Left renal pelvis (tissue), 4 donors: Measurements from ENCODE around the gene PIGX. TPM values are rescaled to one million over a fixed set of nuclear protein-coding genes. Genes with fewer than 3 reads are reported as not detected.

Experiments
- DNase-seq, 4 donors: peaks; one replicate each; pipeline ENCODE4 v3.0.0-alpha.2; 2013; ENCODE audit warnings: low read depth in 4 of 4, low spot score in 3 of 4
- polyA plus RNA-seq, 4 donors: library from polyadenylated mRNA; unstranded; fragments of 120-200 nt; gene quantifications; one replicate each; pipeline ENCODE4 v1.2.1, GENCODE V29; 2013; ENCODE audit not compliant: insufficient read length in 4 of 4

The PIGX gene
- 10 to 100 TPM; 30.1 to 34.3 (median 31.1) TPM for polyA plus RNA-seq

GRCh38 chr3:196711838-196712513 lies at the start of gene PIGX, which contains the start of gene CEP19:
TSS of gene PIGX (plus strand) at chr3:196712377.
TSS of gene CEP19 (minus strand) at chr3:196712250. CDS start at chr3:196708657, 3,593 bp downstream.
- peak; percentile 77 to 85 (median 84) for DNase-seq

DNA sequence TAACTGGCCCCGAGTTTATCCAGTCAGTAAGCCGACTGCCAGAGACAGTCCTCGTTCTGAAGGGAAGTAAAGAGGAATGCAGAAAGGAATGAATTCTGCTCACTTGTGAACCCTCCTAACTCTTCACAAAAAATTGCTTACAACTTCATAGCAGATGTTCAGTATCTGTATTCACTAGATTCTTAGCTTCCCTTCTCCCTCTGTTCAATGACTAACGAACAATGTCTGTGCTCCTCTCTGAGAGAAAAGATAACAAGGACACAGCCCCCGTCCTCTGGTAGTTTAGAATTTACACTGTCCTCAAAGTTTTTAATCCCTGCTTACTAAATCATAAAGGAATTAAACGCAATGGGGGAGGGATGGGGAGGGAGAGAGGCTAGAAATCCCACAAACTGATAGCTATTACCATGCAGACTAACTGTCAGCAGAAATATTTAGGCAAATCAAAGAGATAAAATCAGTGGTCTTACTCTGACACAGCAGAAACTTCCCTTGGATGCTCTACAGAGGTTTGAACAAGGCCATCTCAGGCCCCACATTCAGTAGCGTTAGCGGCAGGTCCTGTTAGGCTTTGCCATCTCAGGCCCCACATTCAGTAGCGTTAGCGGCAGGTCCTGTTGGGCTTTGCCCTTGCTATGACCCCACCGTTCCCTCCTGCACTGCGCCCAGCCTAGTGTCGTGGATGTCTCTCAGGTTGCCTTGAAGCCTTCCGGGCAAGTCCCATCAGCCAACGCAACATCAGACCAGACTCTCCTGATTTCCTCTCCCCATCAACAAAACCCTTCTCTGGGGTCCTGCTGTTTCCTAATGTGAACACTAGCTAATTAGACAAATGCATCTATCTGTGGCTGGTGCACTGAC lies 49.2 kb upstream of the PIGX start:
- no peak for DNase-seq

DNA sequence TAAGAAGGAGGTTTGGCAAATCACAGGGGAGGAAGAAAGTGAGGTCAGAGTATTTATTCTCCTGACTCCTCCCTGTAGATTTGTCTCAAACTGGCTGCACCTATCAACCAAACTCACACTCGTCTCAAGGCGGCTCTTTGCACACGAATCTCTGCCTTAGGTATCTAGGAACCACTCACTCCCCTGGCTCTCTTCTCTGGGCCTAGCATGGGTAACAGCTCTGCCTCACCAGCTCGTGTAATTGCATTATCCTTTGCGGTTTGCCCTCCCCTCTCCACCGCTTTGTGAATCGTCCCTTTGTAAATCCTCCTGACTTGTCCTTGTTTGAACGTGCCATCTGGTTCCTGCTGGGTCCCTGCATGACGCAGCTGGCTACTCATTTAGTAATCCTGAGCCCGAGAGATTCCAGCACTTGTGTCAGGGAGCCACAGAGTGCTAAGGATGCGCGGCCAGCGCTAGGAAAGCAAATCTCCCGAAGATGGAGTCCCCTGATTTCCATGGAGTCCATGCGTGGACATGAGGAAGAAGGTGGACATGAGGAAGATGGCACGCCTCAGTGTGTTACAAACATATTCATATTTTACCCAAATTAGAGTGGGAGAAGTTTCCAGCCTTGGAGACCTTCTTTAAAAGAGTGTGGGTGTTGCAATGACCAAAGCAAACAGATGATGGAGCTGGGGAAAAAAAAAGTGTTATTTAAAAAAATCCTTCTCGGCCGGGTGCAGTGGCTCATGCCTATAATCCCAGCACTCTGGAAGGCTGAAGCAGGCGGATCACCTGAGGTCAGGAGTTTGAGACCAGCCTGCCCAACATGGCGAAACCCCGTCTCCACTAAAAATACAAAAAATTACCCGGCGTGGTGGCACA lies 45.9 kb upstream of the PIGX start:
- no peak for DNase-seq

DNA sequence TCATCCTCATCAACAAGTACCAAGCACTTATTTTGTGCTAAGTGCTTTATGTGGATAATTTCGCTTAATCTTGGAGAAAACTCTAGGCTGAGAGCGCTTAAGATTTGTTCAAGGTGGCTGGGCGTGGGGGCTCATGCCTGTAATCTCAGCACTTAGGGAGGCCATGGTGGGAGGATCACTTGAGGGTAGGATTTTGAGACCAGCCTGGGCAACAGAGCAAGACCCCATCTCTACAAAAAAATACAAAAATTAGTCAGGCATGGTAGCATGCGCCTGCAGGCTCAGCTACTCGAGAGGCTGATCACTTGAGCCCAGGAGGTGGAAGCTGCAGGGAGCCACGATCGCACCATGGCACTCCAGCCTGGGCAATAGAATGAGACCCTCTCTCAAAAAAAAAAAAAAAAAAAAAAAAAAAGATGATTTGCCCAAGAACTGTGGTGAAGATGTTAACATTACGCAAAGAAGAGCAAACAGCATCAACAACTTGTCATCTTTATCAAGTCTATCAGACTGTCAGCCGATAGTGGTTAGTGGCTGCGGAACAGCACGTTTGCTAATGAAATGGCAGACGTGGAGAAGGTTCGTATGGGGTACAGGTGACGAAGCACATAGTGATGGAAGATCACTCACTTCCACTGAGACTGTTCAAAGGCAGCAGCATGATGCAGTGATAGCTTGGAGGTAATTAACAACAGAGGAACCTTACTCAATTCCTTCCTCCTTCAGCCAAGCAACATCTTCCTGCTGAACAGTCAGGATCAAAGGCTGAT lies 44.9 kb upstream of the PIGX start:
- DNase-seq: no peak

DNA sequence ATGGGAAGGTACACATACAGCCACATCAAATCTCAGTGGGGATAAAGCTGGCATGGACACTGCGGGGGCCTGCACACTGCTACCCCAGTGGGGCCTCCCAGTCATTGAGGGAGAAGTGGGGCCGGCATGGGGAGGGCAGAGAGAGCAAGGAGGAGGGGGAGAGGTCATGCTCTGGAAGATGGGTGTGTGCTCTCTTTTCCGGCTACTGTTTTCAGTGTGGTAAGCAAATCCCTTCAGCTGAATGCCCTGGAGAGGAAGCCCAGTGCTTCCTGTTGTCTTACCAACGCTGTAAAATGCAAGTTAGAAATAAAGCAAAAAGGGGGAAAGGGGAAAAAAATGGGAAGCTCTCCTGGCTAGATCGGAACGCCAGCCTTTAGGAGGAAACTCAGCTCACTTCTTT lies 41.8 kb upstream of the PIGX start:
- no peak for DNase-seq

DNA sequence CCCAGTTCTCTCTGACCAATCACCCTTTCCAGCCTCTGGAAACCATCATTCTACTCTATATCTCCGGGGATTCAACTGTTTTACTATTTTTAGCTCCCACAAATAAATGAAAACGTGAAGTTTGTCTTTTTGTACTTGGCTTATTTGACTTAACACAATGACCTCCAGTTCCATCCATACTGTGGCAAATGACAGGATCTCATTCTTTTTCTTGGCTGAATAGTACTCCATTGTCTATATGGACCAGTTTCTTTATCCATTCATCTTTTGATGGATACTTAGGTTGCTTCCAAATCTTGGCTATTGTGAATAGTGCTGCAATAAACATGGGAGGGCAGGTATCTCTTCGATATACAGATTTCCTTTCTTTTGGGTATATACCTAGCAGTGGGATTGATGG lies 38.5 kb upstream of the PIGX start:
- DNase-seq: no peak

DNA sequence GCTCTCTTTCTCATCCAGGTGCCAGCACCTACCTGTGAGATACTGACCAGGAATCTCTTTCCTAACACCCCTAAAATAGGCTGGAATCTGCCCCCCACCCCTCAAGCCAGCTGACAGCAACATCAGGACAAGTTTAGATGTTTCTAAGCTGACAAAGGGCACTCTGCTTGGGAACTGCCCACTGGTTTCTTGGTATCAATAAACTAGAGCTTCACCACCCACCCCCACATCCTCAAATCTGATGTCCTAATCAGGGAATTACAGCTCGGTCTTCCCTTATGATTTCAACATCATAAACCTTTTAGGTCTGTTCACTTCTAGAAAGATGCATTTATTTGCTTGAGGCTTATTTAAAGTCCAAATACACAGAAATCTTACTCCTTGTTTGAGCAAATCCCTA lies 34.8 kb upstream of the PIGX start:
- DNase-seq: no peak

GRCh38 chr3:196677931-196678330 lies 34.2 kb upstream of the PIGX start:
- DNase-seq: no peak

DNA sequence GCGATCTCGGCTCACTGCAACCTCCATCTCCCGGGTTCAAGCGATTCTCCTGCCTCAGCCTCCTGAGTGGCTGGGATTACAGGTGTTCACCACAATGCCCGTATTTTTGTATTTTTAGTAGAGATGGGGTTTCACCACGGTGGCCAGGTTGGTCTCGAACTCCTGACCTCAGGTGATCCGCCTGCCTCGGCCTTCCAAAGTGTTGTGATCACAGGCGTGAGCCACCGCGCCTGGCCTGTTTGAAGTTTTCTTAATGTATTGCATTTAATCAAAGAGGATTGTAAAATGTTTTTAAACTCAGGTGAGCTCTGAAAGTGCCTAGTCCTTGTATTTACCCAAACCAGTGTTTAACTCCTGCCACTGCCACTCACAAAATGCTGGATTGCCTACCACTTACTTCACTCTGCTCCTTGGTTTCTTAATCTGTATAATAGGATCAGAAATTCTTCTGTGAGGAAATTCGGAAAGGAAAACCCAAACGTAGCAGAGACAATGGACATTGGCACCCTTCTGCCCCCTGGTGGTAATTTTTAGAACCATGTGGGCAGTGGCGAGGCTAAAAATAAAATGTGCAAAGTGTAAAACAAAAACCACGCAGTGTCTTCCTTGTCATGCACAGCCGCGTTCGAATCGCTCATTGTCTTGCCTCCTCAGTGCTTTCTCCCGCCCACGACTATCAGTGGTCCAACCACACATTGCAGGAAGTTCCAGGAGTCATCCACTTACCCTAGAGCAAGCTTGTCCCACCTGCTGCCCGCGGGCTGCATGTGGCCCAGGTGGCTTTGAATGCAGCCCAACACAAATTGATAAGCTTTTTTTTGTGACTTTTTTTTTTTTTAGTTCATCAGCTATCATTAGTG lies 27.4 kb upstream of the PIGX start:
- DNase-seq: peak in 3 of 4 donors; percentile 33 to 39 (median 39)

GRCh38 chr3:196686436-196686835 lies 25.7 kb upstream of the PIGX start:
- DNase-seq: no peak

- DNase-seq: no peak
Observed at GRCh38 chr3:196688349-196688748, 23.8 kb upstream of the PIGX start.

GRCh38 chr3:196689941-196690660 lies 22.1 kb upstream of the PIGX start:
- no peak for DNase-seq

- DNase-seq: no peak
Observed at GRCh38 chr3:196691386-196691785, 20.8 kb upstream of the PIGX start.

- DNase-seq: no peak
Observed at GRCh38 chr3:196694202-196694638, 18.0 kb upstream of the PIGX start.

DNA sequence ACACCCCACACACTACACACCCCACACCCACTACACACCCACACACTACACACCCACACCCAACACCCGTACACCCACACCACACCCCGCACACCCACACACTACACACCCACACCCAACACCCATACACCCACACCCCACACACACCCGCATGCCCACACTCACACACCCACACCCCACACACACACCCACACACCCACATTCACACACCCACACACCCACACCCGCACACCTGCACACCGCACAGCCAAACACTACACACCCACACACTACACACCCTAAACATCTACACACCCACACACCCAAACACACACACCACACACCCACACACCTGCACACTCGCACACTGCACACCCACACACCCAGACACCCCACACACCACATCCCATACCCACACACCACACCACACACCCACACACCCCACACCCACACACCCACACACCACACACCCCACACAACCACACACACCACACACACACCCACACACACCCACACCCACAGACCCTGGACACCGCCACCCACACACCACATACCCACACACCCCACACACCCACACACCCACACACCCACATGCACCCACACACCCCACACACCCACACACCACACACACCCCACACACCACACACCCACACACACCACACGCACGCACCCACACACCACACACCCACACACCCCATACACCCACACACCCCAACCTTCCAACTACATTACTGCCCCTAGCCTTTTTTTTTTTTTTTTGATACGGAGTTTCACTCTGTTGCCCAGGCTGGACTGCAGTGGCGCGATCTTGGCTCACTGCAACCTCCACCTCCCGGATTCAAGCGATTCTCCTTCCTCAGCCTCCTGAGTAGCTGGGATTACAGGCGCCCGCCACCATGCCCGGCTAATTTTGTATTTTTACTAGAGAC lies 17.0 kb upstream of the PIGX start:
- DNase-seq: no peak

DNA sequence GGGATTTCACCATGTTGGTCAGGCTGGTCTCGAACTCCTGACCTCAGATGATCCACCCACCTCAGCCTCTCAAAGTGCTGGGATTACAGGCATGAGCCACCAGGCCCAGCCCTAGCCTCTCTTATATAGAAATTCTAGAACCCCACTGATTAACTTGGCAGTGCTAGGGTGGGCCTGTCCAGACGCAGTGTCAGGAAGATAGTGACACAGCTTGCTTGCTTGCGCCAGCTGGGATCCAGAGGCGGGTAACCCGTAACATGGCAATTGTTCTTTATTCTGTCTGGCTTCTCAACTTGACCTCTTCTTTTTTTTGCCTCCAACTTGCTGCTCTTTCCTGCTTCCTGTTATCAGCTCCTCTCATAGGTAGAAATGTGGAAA lies 16.3 kb upstream of the PIGX start:
- DNase-seq: no peak

- DNase-seq: no peak
Observed at GRCh38 chr3:196697270-196697669, 14.9 kb upstream of the PIGX start.

GRCh38 chr3:196699749-196700148 lies 12.4 kb upstream of the PIGX start:
- no peak for DNase-seq
